ENCODE measurements around the gene MACROD2.
A peak's percentile ranks its signal among the peaks of the same experiment; 100 is the strongest.

Gene MACROD2

GRCh38 chr20:15653396-15654207, 1658.3 kb downstream of the MACROD2 start:
- no peak for FAIRE-seq
- TF ChIP-seq SPI1 (IDR thresholded peaks at IDR 0.05; ENCODE audit: low read depth, low read length) = no peak
- TF ChIP-seq POLR2AphosphoS5 (IDR thresholded peaks at IDR 0.05; ENCODE audit: low read depth, low read length) = no peak
- no peak for TF ChIP-seq POU2F2 (IDR thresholded peaks at IDR 0.05; ENCODE audit: low read depth, low read length)
- TF ChIP-seq POLR2A (IDR thresholded peaks at IDR 0.05; ENCODE audit: low read depth, low read length) = no peak
- no peak for DNase-seq (ENCODE audit: insufficient read length, low spot score)

- FAIRE-seq = peak; percentile 48
- peak; percentile 30 for DNase-seq (ENCODE audit: insufficient read length, low spot score)
- TF ChIP-seq POLR2AphosphoS5 (IDR thresholded peaks at IDR 0.05; ENCODE audit: low read depth, low read length) = no peak
- no peak for TF ChIP-seq PAX5 (IDR thresholded peaks at IDR 0.05; ENCODE audit: insufficient read depth, low read length, severe bottlenecking)
- no peak for TF ChIP-seq SPI1 (IDR thresholded peaks at IDR 0.05; ENCODE audit: low read depth, low read length)
- TF ChIP-seq POU2F2 (IDR thresholded peaks at IDR 0.05; ENCODE audit: low read depth, low read length) = no peak
- no peak for TF ChIP-seq TAF1 (IDR thresholded peaks at IDR 0.05; ENCODE audit: low read depth, low read length)
Measured at GRCh38 chr20:15654208-15654649, 1658.9 kb downstream of the MACROD2 start.

DNA sequence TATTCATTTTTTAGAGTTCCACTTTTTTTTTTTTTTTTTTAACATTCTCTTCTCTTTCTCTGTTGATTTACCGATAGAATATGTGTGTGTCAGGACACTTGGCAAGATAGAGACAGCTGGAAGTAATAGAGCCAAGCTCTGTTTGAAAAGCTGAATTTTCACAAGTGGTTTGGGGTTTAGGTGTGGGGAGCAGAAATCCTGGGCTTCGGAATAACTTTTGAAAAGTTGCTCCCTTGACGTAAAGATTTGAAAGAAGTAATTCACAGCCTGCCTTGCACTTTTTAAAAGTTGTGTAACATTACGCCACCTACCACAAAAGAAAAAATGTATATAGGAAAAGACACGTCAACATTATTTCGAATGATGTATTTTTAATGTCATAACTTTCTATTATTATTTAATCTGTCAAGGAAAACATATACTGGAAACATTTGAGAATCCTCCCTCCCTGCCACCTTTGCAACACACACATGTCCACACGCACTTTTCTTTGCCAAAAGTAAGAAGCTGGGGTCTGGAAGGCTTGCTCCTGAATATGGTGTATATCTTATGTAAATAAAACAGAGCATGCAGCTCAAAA, 1660.1 kb downstream of the MACROD2 start:
- DNase-seq (ENCODE audit: insufficient read length, low spot score) = no peak
- TF ChIP-seq POLR2AphosphoS5 (IDR thresholded peaks at IDR 0.05; ENCODE audit: low read depth, low read length) = no peak
- TF ChIP-seq POU2F2 (IDR thresholded peaks at IDR 0.05; ENCODE audit: low read depth, low read length) = no peak
- no peak for TF ChIP-seq TAF1 (IDR thresholded peaks at IDR 0.05; ENCODE audit: low read depth, low read length)
- TF ChIP-seq SPI1 (IDR thresholded peaks at IDR 0.05; ENCODE audit: low read depth, low read length) = no peak
- TF ChIP-seq POLR2A (IDR thresholded peaks at IDR 0.05; ENCODE audit: low read depth, low read length) = no peak
- no peak for TF ChIP-seq PAX5 (IDR thresholded peaks at IDR 0.05; ENCODE audit: insufficient read depth, low read length, severe bottlenecking)
- FAIRE-seq = no peak

DNA sequence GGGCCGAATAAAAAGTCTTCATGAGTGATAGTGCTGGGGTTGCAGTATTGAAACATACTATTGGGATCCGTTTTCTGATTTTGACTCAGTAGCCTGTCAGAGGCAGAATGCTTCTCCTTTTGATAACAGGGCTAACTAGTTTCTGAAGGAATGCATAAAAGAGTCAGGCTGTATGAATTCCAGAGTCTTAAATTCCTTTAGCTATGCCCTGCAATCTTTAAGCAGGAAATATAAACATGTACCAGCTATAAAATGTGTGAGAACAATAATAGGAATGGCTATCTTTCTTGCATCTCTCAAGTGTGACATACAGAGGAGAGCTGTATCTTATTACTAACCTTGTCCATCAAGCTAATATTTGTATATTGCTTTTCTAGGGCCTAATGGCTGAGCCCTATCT, 1660.8 kb downstream of the MACROD2 start:
- FAIRE-seq (no peak), DNase-seq (ENCODE audit: insufficient read length, low spot score) (no peak)

DNA sequence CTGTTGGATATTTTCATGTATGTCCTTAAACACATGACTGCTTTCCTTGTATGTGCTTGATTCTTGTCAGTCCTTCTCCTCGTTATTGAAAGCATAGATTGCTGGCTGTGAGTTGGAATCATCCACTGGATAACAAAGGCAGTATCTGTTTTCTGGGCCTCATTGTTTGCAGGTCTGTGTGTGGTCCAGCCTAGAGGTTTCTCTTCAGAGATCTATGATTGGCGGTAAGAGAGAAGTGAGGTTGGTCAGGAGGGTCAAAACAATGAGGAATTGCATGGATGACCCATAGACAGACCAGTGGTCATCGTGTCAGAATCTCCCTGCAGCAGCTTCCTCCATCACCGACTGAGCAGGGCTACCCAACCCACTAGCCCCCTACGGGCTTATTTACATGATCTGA, 1663.0 kb downstream of the MACROD2 start:
- FAIRE-seq (no peak), DNase-seq (ENCODE audit: insufficient read length, low spot score) (no peak)

More for the DNA sequence above, 1660.8 kb downstream of the MACROD2 start:
- no peak for TF ChIP-seq POU2F2 (IDR thresholded peaks at IDR 0.05; ENCODE audit: low read depth, low read length)
- TF ChIP-seq POLR2A (IDR thresholded peaks at IDR 0.05; ENCODE audit: low read depth, low read length) = no peak
- no peak for TF ChIP-seq POLR2AphosphoS5 (IDR thresholded peaks at IDR 0.05; ENCODE audit: low read depth, low read length)
- TF ChIP-seq SPI1 (IDR thresholded peaks at IDR 0.05; ENCODE audit: low read depth, low read length) = no peak
- TF ChIP-seq PAX5 (IDR thresholded peaks at IDR 0.05; ENCODE audit: insufficient read depth, low read length, severe bottlenecking) = no peak
- TF ChIP-seq TAF1 (IDR thresholded peaks at IDR 0.05; ENCODE audit: low read depth, low read length) = no peak

DNA sequence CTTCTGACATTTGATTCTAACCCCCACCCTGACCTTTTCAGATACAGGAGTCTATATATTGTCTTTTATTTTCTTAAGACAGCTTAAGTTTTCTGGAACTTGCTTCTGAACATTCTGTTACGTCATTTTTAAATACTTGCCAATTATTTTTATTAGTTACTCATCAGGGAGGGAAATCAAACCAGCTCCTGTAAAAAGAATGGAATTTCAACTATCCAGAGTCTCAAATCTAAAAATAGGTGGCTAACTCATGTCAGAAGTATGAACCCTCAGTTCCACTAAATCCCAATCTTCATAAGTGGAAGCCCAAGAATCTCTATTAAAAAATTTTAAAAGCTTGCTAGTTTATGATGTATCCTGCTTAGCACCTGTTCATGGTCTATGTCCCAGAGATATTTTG, 1677.9 kb downstream of the MACROD2 start:
- no peak for DNase-seq (ENCODE audit: insufficient read length, low spot score)
- FAIRE-seq = no peak
- TF ChIP-seq POU2F2 (IDR thresholded peaks at IDR 0.05; ENCODE audit: low read depth, low read length) (no peak), POLR2AphosphoS5 (IDR thresholded peaks at IDR 0.05; ENCODE audit: low read depth, low read length) (no peak), TAF1 (IDR thresholded peaks at IDR 0.05; ENCODE audit: low read depth, low read length) (no peak)

More for the DNA sequence above, 1663.0 kb downstream of the MACROD2 start:
- no peak for TF ChIP-seq POU2F2 (IDR thresholded peaks at IDR 0.05; ENCODE audit: low read depth, low read length)
- TF ChIP-seq TAF1 (IDR thresholded peaks at IDR 0.05; ENCODE audit: low read depth, low read length) = no peak
- no peak for TF ChIP-seq PAX5 (IDR thresholded peaks at IDR 0.05; ENCODE audit: insufficient read depth, low read length, severe bottlenecking)
- TF ChIP-seq SPI1 (IDR thresholded peaks at IDR 0.05; ENCODE audit: low read depth, low read length) = no peak
- no peak for TF ChIP-seq POLR2A (IDR thresholded peaks at IDR 0.05; ENCODE audit: low read depth, low read length)
- TF ChIP-seq POLR2AphosphoS5 (IDR thresholded peaks at IDR 0.05; ENCODE audit: low read depth, low read length) = no peak

GRCh38 chr20:15674253-15675060, 1679.1 kb downstream of the MACROD2 start:
- no peak for DNase-seq (ENCODE audit: insufficient read length, low spot score)
- no peak for FAIRE-seq
- TF ChIP-seq SPI1 (IDR thresholded peaks at IDR 0.05; ENCODE audit: low read depth, low read length) (no peak), PAX5 (IDR thresholded peaks at IDR 0.05; ENCODE audit: insufficient read depth, low read length, severe bottlenecking) (no peak), POLR2A (IDR thresholded peaks at IDR 0.05; ENCODE audit: low read depth, low read length) (no peak), POU2F2 (IDR thresholded peaks at IDR 0.05; ENCODE audit: low read depth, low read length) (no peak), TAF1 (IDR thresholded peaks at IDR 0.05; ENCODE audit: low read depth, low read length) (no peak), POLR2AphosphoS5 (IDR thresholded peaks at IDR 0.05; ENCODE audit: low read depth, low read length) (no peak)

DNA sequence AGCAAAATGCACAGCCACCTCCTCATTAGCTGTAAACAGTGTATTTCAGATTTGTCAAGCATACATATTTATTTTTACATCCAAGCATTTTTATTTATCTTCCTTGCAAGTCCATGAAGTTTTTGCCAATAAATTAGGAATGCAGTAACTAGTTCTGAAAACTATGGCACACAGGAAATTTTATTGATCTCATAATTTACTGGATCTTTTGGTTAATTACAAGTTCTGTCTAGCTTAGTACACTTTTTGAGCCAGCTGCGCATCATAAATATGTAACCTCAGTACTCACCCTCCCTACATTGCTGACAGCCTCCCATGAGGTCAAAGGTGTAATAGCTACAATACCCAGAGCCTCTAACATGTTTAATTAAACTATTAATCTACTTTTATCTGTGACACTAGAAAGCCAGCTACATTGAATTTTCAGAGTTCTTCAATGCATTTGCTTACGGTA, 1679.8 kb downstream of the MACROD2 start:
- DNase-seq (ENCODE audit: insufficient read length, low spot score) (no peak), FAIRE-seq (no peak)
- TF ChIP-seq SPI1 (IDR thresholded peaks at IDR 0.05; ENCODE audit: low read depth, low read length) (no peak), TAF1 (IDR thresholded peaks at IDR 0.05; ENCODE audit: low read depth, low read length) (no peak), POLR2AphosphoS5 (IDR thresholded peaks at IDR 0.05; ENCODE audit: low read depth, low read length) (no peak), POU2F2 (IDR thresholded peaks at IDR 0.05; ENCODE audit: low read depth, low read length) (no peak), POLR2A (IDR thresholded peaks at IDR 0.05; ENCODE audit: low read depth, low read length) (no peak), PAX5 (IDR thresholded peaks at IDR 0.05; ENCODE audit: insufficient read depth, low read length, severe bottlenecking) (no peak)
